SK-N-SH (cell line): ENCODE results near the gene VPS26B. TPM values are rescaled to one million over a fixed set of nuclear protein-coding genes. Genes with fewer than 3 reads are reported as not detected.

Source experiments
- CTCF ChIA-PET: fragments of 300-600, 350-600 bp; formaldehyde crosslinking; extraction: SDS; loops from one replicate; lab custom pipeline; 2021; lab: Yijun Ruan, JAX
- POLR2A ChIA-PET: fragments of 350-600 bp; sonication (Branson Sonifier 250); formaldehyde crosslinking; extraction: SDS; loops from one replicate; lab custom pipeline; 2020; ENCODE audit warnings: antibody characterized with exemption, inconsistent platforms; lab: Yijun Ruan, JAX
- DNase-seq: peaks from one replicate; pipeline ENCODE4 v3.0.0; 2012
- H2AFZ ChIP-seq: fragments of 200-600 bp; sonication (generic); 2 replicates; pipeline ENCODE4 v1.8.1; 2016; ENCODE audit warnings: antibody characterized with exemption, mild to moderate bottlenecking, low read depth
- H3F3A ChIP-seq: fragments of 200-600 bp; sonication (generic); replicated peaks from 2 replicates; pipeline ENCODE3; 2016; ENCODE audit warnings: antibody characterized with exemption, mild to moderate bottlenecking; ENCODE audit not compliant: insufficient read depth
- H3K27ac ChIP-seq, 2 experiments: fragments of 200-500 bp in 1 of 2; fragments of 200-600 bp in 1 of 2; sonication (Bioruptor generic) in 1 of 2; sonication (generic), shearing (Covaris generic) in 1 of 2; 2 replicates each; pipeline versions ENCODE4 v1.5.1 to v1.6.1; 2014 to 2016; ENCODE audit warnings: low read depth in 2 of 2, inconsistent platforms in 1 of 2, low read length in 1 of 2, mild to moderate bottlenecking in 1 of 2, mixed read lengths in 1 of 2
- H3K27me3 ChIP-seq: fragments of 200-600 bp; sonication (generic), shearing (Covaris generic); 2 replicates; pipeline ENCODE4 v1.6.1; 2016; ENCODE audit warnings: mixed run types; ENCODE audit not compliant: insufficient read depth
- H3K36me3 ChIP-seq, 2 experiments: fragments of 200-500 bp in 1 of 2; fragments of 200-600 bp in 1 of 2; sonication (Bioruptor generic) in 1 of 2; sonication (generic) in 1 of 2; replicated peaks in 1 of 2; 2 replicates each; pipeline versions ENCODE3 to v1.5.1; 2014 to 2016; ENCODE audit warnings: low read length in 1 of 2, mild to moderate bottlenecking in 1 of 2; ENCODE audit not compliant: insufficient read depth in 2 of 2, control insufficient read depth in 1 of 2
- H3K4me1 ChIP-seq, 2 experiments: fragments of 200-500 bp in 1 of 2; fragments of 200-600 bp in 1 of 2; sonication (Bioruptor generic) in 1 of 2; sonication (generic), shearing (Covaris generic) in 1 of 2; 2 replicates each; pipeline versions ENCODE4 v1.5.1 to v1.6.1; 2014 to 2016; ENCODE audit warnings: low read depth in 1 of 2, low read length in 1 of 2, mixed run types in 1 of 2; ENCODE audit not compliant: insufficient read depth in 2 of 2, control insufficient read depth in 1 of 2
- H3K4me2 ChIP-seq: fragments of 200-600 bp; sonication (generic), shearing (Covaris generic); 2 replicates; pipeline ENCODE4 v1.6.1; 2017; ENCODE audit warnings: mixed run types
- H3K4me3 ChIP-seq, 2 experiments: fragments of 200-500 bp in 1 of 2; fragments of 200-600 bp in 1 of 2; sonication (Bioruptor generic) in 1 of 2; sonication (generic), shearing (Covaris generic) in 1 of 2; 2 replicates each; pipeline versions ENCODE4 v1.5.1 to v1.8.1; 2014 to 2016; ENCODE audit warnings: low read depth in 2 of 2, inconsistent platforms in 1 of 2, low read length in 1 of 2, mild to moderate bottlenecking in 1 of 2, mixed read lengths in 1 of 2, moderate library complexity in 1 of 2
- H3K79me2 ChIP-seq: fragments of 200-600 bp; sonication (generic); 2 replicates; pipeline ENCODE4 v1.8.1; 2017; ENCODE audit warnings: mild to moderate bottlenecking; ENCODE audit not compliant: insufficient read depth
- H3K9ac ChIP-seq: fragments of 200-600 bp; sonication (generic); 2 replicates; pipeline ENCODE4 v1.6.1; 2017; ENCODE audit warnings: mixed run types
- H3K9me2 ChIP-seq: fragments of 200-600 bp; sonication (generic); 2 replicates; pipeline ENCODE4 v1.6.1; 2017; ENCODE audit warnings: mixed run types
- H3K9me3 ChIP-seq: fragments of 200-600 bp; sonication (generic); 2 replicates; pipeline ENCODE4 v1.6.1; 2017; ENCODE audit warnings: mixed run types, mild to moderate bottlenecking, moderate library complexity
- H4K20me1 ChIP-seq: fragments of 200-600 bp; sonication (generic); 2 replicates; pipeline ENCODE4 v1.6.1; 2017; ENCODE audit warnings: mild to moderate bottlenecking, mixed run types; ENCODE audit not compliant: insufficient read depth
- CHD2 ChIP-seq: fragments of 150-350 bp; IDR thresholded peaks from 2 replicates; pipeline ENCODE4 v1.6.1; 2018; ENCODE audit warnings: low read length; ENCODE audit not compliant: partially characterized antibody
- EP300 ChIP-seq, 2 experiments: IDR thresholded peaks; 2 replicates each; pipeline versions ENCODE4 v1.4.0 to v1.6.1; 2012; ENCODE audit warnings: borderline replicate concordance in 1 of 2, low read depth in 1 of 2, low read length in 1 of 2
- GABPA ChIP-seq: IDR thresholded peaks from 2 replicates; pipeline ENCODE4 v1.4.0; 2012; ENCODE audit warnings: low read depth, mild to moderate bottlenecking
- GATA2 ChIP-seq: sonication (generic); formaldehyde crosslinking; IDR thresholded peaks from 2 replicates; pipeline ENCODE4 v1.5.0; 2020; ENCODE audit warnings: mild to moderate bottlenecking, missing genetic modification reagents
- JUND ChIP-seq: IDR thresholded peaks from 2 replicates; pipeline ENCODE4 v1.4.0; 2012
- MXI1 ChIP-seq: IDR thresholded peaks from 2 replicates; pipeline ENCODE4 v1.6.1; 2012; ENCODE audit warnings: mild to moderate bottlenecking, low read depth, low read length, improper control_type of control experiment
- NRF1 ChIP-seq: IDR thresholded peaks from 2 replicates; pipeline ENCODE4 v1.6.1; 2012; ENCODE audit warnings: low read depth, mild to moderate bottlenecking, low read length
- RAD21 ChIP-seq: IDR thresholded peaks from 2 replicates; pipeline ENCODE4 v1.6.1; 2012; ENCODE audit warnings: mild to moderate bottlenecking, low read length
- RCOR1 ChIP-seq: fragments of 150-350 bp; IDR thresholded peaks from 2 replicates; pipeline ENCODE4 v1.6.1; 2017; ENCODE audit warnings: antibody characterized with exemption, low read length
- SMC3 ChIP-seq: IDR thresholded peaks from 2 replicates; pipeline ENCODE4 v1.6.1; 2012; ENCODE audit warnings: low read depth, low read length, improper control_type of control experiment
- WGBS: methylation state at CpG from one replicate; pipeline ENCODE4 v1.1.6; 2017; ENCODE audit warnings: low lambda C conversion rate; 5-methylcytosine and 5-hydroxymethylcytosine counted together
- polyA plus RNA-seq, 3 experiments: library from polyadenylated mRNA; depleted of rRNA; stranded (reverse); fragments of >200 nt; gene quantifications; 2 replicates each; pipeline ENCODE4 v1.2.3, GENCODE V29; 2012
- TF ChIP-seq, protein P1 (sequence below): fragments of 150-350 bp; IDR thresholded peaks from 2 replicates; pipeline ENCODE4 v1.6.1; 2017; ENCODE audit warnings: antibody characterized with exemption, low read length, low read depth, borderline replicate concordance
- TF ChIP-seq, protein P2 (sequence below): IDR thresholded peaks from 2 replicates; pipeline ENCODE4 v1.4.0; 2012; ENCODE audit warnings: low read depth, borderline replicate concordance
- TF ChIP-seq, protein P3 (sequence below): IDR thresholded peaks from 2 replicates; pipeline ENCODE4 v1.4.0; 2012; ENCODE audit warnings: low read depth
- TF ChIP-seq, protein P4 (sequence below): fragments of 200-600 bp; sonication (generic); IDR thresholded peaks from 2 replicates; pipeline ENCODE4 v1.6.1; 2017; ENCODE audit warnings: antibody characterized with exemption, mild to moderate bottlenecking, moderate library complexity

VPS26B gene
- polyA plus RNA-seq, 1 of the 3 experiments (the other 2 are of a cell fraction), result 53.0 TPM

DNA sequence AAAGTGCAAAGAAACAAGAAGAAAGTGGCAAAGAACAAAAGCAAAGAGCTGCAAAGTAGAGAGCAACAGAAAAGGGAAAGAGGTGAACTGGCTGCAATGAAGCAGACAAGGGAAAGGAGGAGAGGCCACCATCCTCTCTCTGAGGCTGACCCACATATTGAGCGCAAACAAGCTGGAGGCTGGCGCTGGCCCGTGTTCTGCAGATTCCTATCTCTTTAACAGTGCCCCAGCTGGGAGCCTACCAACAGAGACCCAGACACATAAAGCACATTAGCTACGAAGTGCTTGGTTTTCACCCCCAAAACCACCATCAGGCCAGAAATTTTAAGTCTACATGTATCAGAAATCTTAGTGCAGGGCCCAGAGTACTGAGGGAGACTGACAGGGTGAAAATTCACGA is 18.3 kb upstream of the VPS26B start:
- Histone ChIP-seq H3K9me2 (no peaks in the 10 kb centered on the region), H3K27me3 (no peaks in the 10 kb centered on the region), H3K4me1 (peaks cover 0 to 14% of the 10 kb centered on the region in 2 experiments; a peak in 2 of 4 replicates), H3K4me3 (no peak overlapping the region), H3K4me2 (no peak overlapping the region), H3K79me2 (peaks cover 11% of the 10 kb centered on the region), H3K9me3 (no peaks in the 10 kb centered on the region), H4K20me1 (no peaks in the 10 kb centered on the region), H3K27ac (peak overlapping the region in 1 of 2 experiments; percentile 92; a peak in 2 of 4 replicates), H3F3A (peaks cover 9% of the 10 kb centered on the region), H3K36me3 (peaks cover 61 to 69% of the 10 kb centered on the region in 2 experiments), H2AFZ (no peak overlapping the region), H3K9ac (no peak overlapping the region)
- peak; percentile 76 for DNase-seq
- ChIA-PET POLR2A (no interaction called here), CTCF (interaction anchor here (0.6 to 2.2 kb wide), 8 partner anchors 9 to 279 kb away, joined by 3 to 14 read pairs (median 4); partner anchors contain the start of gene GLB1L3)
- TF ChIP-seq, protein P1, sequence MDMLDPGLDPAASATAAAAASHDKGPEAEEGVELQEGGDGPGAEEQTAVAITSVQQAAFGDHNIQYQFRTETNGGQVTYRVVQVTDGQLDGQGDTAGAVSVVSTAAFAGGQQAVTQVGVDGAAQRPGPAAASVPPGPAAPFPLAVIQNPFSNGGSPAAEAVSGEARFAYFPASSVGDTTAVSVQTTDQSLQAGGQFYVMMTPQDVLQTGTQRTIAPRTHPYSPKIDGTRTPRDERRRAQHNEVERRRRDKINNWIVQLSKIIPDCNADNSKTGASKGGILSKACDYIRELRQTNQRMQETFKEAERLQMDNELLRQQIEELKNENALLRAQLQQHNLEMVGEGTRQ, result no peak
- peak; percentile 18; the same call in 1 of the 2 replicates for TF ChIP-seq RCOR1
- peak in 1 of 2 experiments; percentile 32; a peak in 1 of 4 replicates for TF ChIP-seq EP300 (IDR thresholded peaks at IDR 0.05; ENCODE audit: borderline replicate concordance in 1 of 2, low read depth in 1 of 2, low read length in 1 of 2)
- TF ChIP-seq CHD2, result peak; percentile 51
- TF ChIP-seq RAD21, result peak; percentile 23; the same call in 1 of the 2 replicates
- TF ChIP-seq, protein P2, sequence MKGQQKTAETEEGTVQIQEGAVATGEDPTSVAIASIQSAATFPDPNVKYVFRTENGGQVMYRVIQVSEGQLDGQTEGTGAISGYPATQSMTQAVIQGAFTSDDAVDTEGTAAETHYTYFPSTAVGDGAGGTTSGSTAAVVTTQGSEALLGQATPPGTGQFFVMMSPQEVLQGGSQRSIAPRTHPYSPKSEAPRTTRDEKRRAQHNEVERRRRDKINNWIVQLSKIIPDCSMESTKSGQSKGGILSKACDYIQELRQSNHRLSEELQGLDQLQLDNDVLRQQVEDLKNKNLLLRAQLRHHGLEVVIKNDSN, result no peak
- peak; percentile 40; the same call in 1 of the 2 replicates for TF ChIP-seq MXI1
- peak; percentile 89 for TF ChIP-seq GATA2 (CRISPR knock-in tag)
- 62% methylated on average over 5 of the region's 5 CpGs for WGBS

DNA sequence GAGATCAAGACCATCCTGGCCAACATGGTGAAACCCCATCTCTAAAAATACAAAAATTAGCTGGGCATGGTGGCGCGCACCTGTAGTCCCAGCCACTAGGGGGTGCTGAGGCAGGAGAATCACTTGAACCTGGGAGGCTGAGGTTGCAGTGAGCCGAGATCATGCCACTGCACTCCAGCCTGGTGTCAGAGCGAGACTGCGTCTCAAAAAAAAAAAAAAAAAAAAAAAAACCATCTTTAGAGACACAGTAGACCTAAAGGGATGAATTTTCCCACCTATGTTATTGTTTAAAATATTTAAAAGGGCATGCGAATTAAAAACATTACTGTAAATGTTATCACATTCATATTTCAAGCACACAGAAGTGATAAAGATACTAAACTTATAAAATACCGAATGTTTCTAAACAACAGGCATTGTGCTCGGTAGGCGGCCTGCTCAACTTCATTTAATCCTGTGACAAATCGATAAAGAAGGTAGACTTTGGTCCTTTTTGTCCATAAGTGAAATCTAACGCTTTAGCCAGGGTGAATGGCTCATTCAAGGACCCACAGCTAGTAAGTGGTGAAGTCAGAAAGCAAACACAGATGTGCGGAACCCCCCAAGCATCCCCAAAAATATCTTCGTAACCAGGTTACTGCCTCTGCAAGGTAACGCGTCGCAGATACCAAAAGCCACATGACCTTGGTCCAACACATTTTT is 16.8 kb upstream of the VPS26B start:
- TF ChIP-seq RAD21 (peak; percentile 39), RCOR1 (no peak), NRF1 (no peak), GABPA (no peak), JUND (no peak), SMC3 (peak; percentile 12; the same call in 1 of the 2 replicates)
- TF ChIP-seq, protein P3, sequence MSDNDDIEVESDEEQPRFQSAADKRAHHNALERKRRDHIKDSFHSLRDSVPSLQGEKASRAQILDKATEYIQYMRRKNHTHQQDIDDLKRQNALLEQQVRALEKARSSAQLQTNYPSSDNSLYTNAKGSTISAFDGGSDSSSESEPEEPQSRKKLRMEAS, result no peak
- TF ChIP-seq, protein P2, result no peak
- TF ChIP-seq, protein P4, sequence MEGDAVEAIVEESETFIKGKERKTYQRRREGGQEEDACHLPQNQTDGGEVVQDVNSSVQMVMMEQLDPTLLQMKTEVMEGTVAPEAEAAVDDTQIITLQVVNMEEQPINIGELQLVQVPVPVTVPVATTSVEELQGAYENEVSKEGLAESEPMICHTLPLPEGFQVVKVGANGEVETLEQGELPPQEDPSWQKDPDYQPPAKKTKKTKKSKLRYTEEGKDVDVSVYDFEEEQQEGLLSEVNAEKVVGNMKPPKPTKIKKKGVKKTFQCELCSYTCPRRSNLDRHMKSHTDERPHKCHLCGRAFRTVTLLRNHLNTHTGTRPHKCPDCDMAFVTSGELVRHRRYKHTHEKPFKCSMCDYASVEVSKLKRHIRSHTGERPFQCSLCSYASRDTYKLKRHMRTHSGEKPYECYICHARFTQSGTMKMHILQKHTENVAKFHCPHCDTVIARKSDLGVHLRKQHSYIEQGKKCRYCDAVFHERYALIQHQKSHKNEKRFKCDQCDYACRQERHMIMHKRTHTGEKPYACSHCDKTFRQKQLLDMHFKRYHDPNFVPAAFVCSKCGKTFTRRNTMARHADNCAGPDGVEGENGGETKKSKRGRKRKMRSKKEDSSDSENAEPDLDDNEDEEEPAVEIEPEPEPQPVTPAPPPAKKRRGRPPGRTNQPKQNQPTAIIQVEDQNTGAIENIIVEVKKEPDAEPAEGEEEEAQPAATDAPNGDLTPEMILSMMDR, result peak; percentile 82
- POLR2A ChIA-PET, result no interaction called here
- CTCF ChIA-PET, result interaction anchor here (0.6 to 2.2 kb wide), 9 partner anchors 8 to 62 kb away, joined by 3 to 14 read pairs (median 6); partner anchors contain the start of genes NCAPD3 and VPS26B
- Histone ChIP-seq H3K27ac (no peak overlapping the region), H3K9ac (no peak overlapping the region), H4K20me1 (no peaks in the 10 kb centered on the region), H3F3A (peaks cover 9% of the 10 kb centered on the region), H3K36me3 (peaks cover 54 to 58% of the 10 kb centered on the region in 2 experiments), H3K9me2 (no peaks in the 10 kb centered on the region), H2AFZ (no peak overlapping the region), H3K4me3 (no peak overlapping the region; a peak in 1 of 4 replicates), H3K79me2 (peaks cover 25% of the 10 kb centered on the region), H3K4me1 (peaks cover 0 to 14% of the 10 kb centered on the region in 2 experiments; a peak in 2 of 4 replicates), H3K4me2 (no peak overlapping the region), H3K9me3 (no peaks in the 10 kb centered on the region), H3K27me3 (no peaks in the 10 kb centered on the region)
- 90% methylated on average over 16 of the region's 16 CpGs for WGBS
- DNase-seq, result no peak
